Measurements from ENCODE around the gene CAPN5.

The CAPN5 gene

GRCh38 chr11:77111946-77112345 is 45.2 kb downstream of the CAPN5 start:
- Histone ChIP-seq H3K27ac (no peak overlapping the region), H3K4me3 (no peak overlapping the region)
- no peak for TF ChIP-seq CTCF (IDR thresholded peaks at IDR 0.05)
- no peak for DNase-seq (ENCODE audit: low spot score)

GRCh38 chr11:77112641-77113381 is 46.0 kb downstream of the CAPN5 start:
- DNase-seq (ENCODE audit: low spot score) = no peak
- TF ChIP-seq CTCF (IDR thresholded peaks at IDR 0.05) = no peak
- Histone ChIP-seq H3K27ac (no peak overlapping the region), H3K4me3 (no peak overlapping the region)

GRCh38 chr11:77113382-77114088 is 46.8 kb downstream of the CAPN5 start:
- no peak for DNase-seq (ENCODE audit: low spot score)
- no peak overlapping the region for H3K27ac ChIP-seq

GRCh38 chr11:77114089-77114463 is 47.3 kb downstream of the CAPN5 start:
- no peak overlapping the region for H3K27ac ChIP-seq
- TF ChIP-seq CTCF (IDR thresholded peaks at IDR 0.05) = no peak
- no peak overlapping the region for H3K4me3 ChIP-seq
- no peak for DNase-seq (ENCODE audit: low spot score)

More at GRCh38 chr11:77113382-77114088, 46.8 kb downstream of the CAPN5 start:
- no peak for TF ChIP-seq CTCF (IDR thresholded peaks at IDR 0.05)
- H3K4me3 ChIP-seq = no peak overlapping the region

- DNase-seq (ENCODE audit: low spot score) = no peak
- H3K4me3 ChIP-seq = no peak overlapping the region
- TF ChIP-seq CTCF (IDR thresholded peaks at IDR 0.05) = no peak
These were observed 48.4 kb downstream of the CAPN5 start for GRCh38 chr11:77115181-77115611.

GRCh38 chr11:77115956-77116355 is 49.2 kb downstream of the CAPN5 start:
- Histone ChIP-seq H3K4me3 (no peak overlapping the region), H3K27ac (no peak overlapping the region)
- DNase-seq (ENCODE audit: low spot score) = no peak
- no peak for TF ChIP-seq CTCF (IDR thresholded peaks at IDR 0.05)

More at GRCh38 chr11:77115181-77115611, 48.4 kb downstream of the CAPN5 start:
- H3K27ac ChIP-seq = no peak overlapping the region

GRCh38 chr11:77117492-77117891 is 50.7 kb downstream of the CAPN5 start:
- DNase-seq (ENCODE audit: low spot score) = no peak
- H3K4me3 ChIP-seq = no peak overlapping the region
- no peak for TF ChIP-seq CTCF (IDR thresholded peaks at IDR 0.05)
- no peak overlapping the region for H3K27ac ChIP-seq
